GM12878 (cell line): ENCODE measurements around the gene DDX54. TPM values are rescaled to one million over a fixed set of nuclear protein-coding genes. Genes with fewer than 3 reads are reported as not detected.

Source experiments
- ATAC-seq: fragments of 200-7000 bp; cut with Tn5 transposase; 3 replicates; pipeline ENCODE4 v1.9.1; 2020; ENCODE audit warnings: mild to moderate bottlenecking, moderate library complexity
- BruUV-seq: library from RNA; stranded (reverse); fragments of 400-500 nt; replicated peaks from 2 replicates; lab custom pipeline; 2021; lab: Mats Ljungman, UMichigan
- CTCF ChIA-PET: fragments of 300-600 bp; sonication (Branson Sonifier 250); formaldehyde crosslinking; extraction: SDS; loops from one replicate; lab custom pipeline; 2021; ENCODE audit warnings: inconsistent platforms; lab: Yijun Ruan, JAX
- POLR2A ChIA-PET: fragments of 350-600 bp; formaldehyde crosslinking; extraction: SDS; loops from one replicate; lab custom pipeline; 2021; ENCODE audit warnings: inconsistent platforms; lab: Charles Lee
- RAD21 ChIA-PET: fragments of 300-600 bp; sonication (Branson Sonifier 250); formaldehyde crosslinking; loops from one replicate; lab custom pipeline; 2023; ENCODE audit warnings: antibody characterized with exemption; ENCODE audit not compliant: unreplicated experiment; lab: Charles Lee
- SMC1A ChIA-PET: fragments of 300-600 bp; sonication (Branson Sonifier 250); formaldehyde crosslinking; loops from one replicate; lab custom pipeline; 2023; ENCODE audit not compliant: unreplicated experiment, uncharacterized antibody; lab: Charles Lee
- DNase-seq: peaks from one replicate; pipeline ENCODE4 v3.0.0-alpha.2; 2011; ENCODE audit warnings: low read depth, low spot score
- FAIRE-seq: peaks from 3 replicates; lab custom pipeline; 2011; peaks lifted over from hg19 to GRCh38; lab: Jason Lieb, UNC
- H2AFZ ChIP-seq: 2 replicates; pipeline ENCODE4 v1.6.0; 2011; ENCODE audit warnings: low read depth, low read length, control low read depth; ENCODE audit not compliant: control insufficient read depth
- H3K27ac ChIP-seq: 2 replicates; pipeline ENCODE4 v1.5.1; 2011; ENCODE audit warnings: control low read depth; ENCODE audit not compliant: control insufficient read depth, insufficient read depth
- H3K27me3 ChIP-seq, 2 experiments: replicated peaks in 1 of 2; 2 replicates each; pipeline versions ENCODE4 v1.6.0 to v1.6.1; 2011; ENCODE audit warnings: low read length in 1 of 2; ENCODE audit not compliant: control insufficient read depth in 2 of 2, insufficient read depth in 2 of 2
- H3K36me3 ChIP-seq, 2 experiments: 2 replicates each; pipeline ENCODE4 v1.5.1; 2011; ENCODE audit warnings: low read length in 1 of 2; ENCODE audit not compliant: control insufficient read depth in 2 of 2, insufficient read depth in 2 of 2
- H3K4me1 ChIP-seq: 2 replicates; pipeline ENCODE4 v1.6.1; 2011; ENCODE audit warnings: mild to moderate bottlenecking, low read length, moderate library complexity, mixed read lengths; ENCODE audit not compliant: control insufficient read depth, insufficient read depth
- H3K4me2 ChIP-seq: 2 replicates; pipeline ENCODE4 v1.6.0; 2011; ENCODE audit warnings: control low read depth; ENCODE audit not compliant: control insufficient read depth, insufficient read depth
- H3K4me3 ChIP-seq: fragments of 200-600 bp; sonication (generic); 2 replicates; pipeline ENCODE4 v1.5.1; 2016
- H3K79me2 ChIP-seq: 2 replicates; pipeline ENCODE4 v1.6.0; 2011; ENCODE audit warnings: low read length; ENCODE audit not compliant: control insufficient read depth, insufficient read depth
- H3K9ac ChIP-seq: 2 replicates; pipeline ENCODE4 v1.8.0; 2011; ENCODE audit warnings: low read length, control low read depth, mixed read lengths; ENCODE audit not compliant: control insufficient read depth, insufficient read depth
- H3K9me3 ChIP-seq: replicated peaks from 3 replicates; pipeline ENCODE4 v1.5.1; 2011; ENCODE audit warnings: mild to moderate bottlenecking, low read length; ENCODE audit not compliant: control insufficient read depth, insufficient read depth
- H4K20me1 ChIP-seq: 2 replicates; pipeline ENCODE4 v1.6.0; 2011; ENCODE audit not compliant: control insufficient read depth, insufficient read depth
- ATF7 ChIP-seq: fragments of 450-650 bp; IDR thresholded peaks from 2 replicates; pipeline ENCODE4 v1.6.1; 2016; ENCODE audit warnings: low read depth, mild to moderate bottlenecking
- BACH1 ChIP-seq: fragments of 450-650 bp; IDR thresholded peaks from 2 replicates; pipeline ENCODE4 v1.6.1; 2017; ENCODE audit warnings: mild to moderate bottlenecking, borderline replicate concordance
- EP300 ChIP-seq, 2 experiments: fragments of 150-350 bp in 1 of 2; IDR thresholded peaks; 2 replicates each; pipeline ENCODE4 v1.6.1; 2011 to 2012; ENCODE audit warnings: low read depth in 2 of 2, low read length in 2 of 2, borderline replicate concordance in 1 of 2, improper control_type of control experiment in 1 of 2, inconsistent platforms in 1 of 2; ENCODE audit not compliant: control insufficient read depth in 1 of 2
- EZH2 ChIP-seq: IDR thresholded peaks from 2 replicates; pipeline ENCODE4 v1.6.1; 2012; ENCODE audit warnings: low read depth, mild to moderate bottlenecking, control low read depth, inconsistent platforms, low read length, borderline replicate concordance; ENCODE audit not compliant: control insufficient read depth
- HDAC2 ChIP-seq: fragments of 200-600 bp; sonication (generic); IDR thresholded peaks from 2 replicates; pipeline ENCODE4 v1.6.1; 2017
- IKZF1 ChIP-seq: fragments of 450-650 bp; conservative IDR thresholded peaks from 2 replicates; pipeline ENCODE4 v1.6.1; 2017; ENCODE audit warnings: antibody characterized with exemption, mild to moderate bottlenecking
- IRF4 ChIP-seq: IDR thresholded peaks from 2 replicates; pipeline ENCODE4 v1.6.1; 2011; ENCODE audit warnings: low read depth, low read length
- POU2F2 ChIP-seq: IDR thresholded peaks from 3 replicates; pipeline ENCODE4 v1.6.1; 2011; ENCODE audit warnings: low read depth, mild to moderate bottlenecking, low read length, borderline replicate concordance
- SMARCA5 ChIP-seq: fragments of 450-650 bp; IDR thresholded peaks from 2 replicates; pipeline ENCODE4 v1.6.1; 2017; ENCODE audit warnings: mild to moderate bottlenecking
- SPI1 ChIP-seq: IDR thresholded peaks from 2 replicates; pipeline ENCODE4 v1.6.1; 2011; ENCODE audit warnings: low read depth, mild to moderate bottlenecking, low read length, moderate library complexity, borderline replicate concordance; ENCODE audit not compliant: insufficient read depth
- STAT1 ChIP-seq: fragments of 450-650 bp; conservative IDR thresholded peaks from 2 replicates; pipeline ENCODE4 v1.6.1; 2014; ENCODE audit warnings: antibody characterized with exemption, mild to moderate bottlenecking
- SUPT20H ChIP-seq: IDR thresholded peaks from 2 replicates; pipeline ENCODE4 v1.6.1; 2011; ENCODE audit warnings: low read depth, mild to moderate bottlenecking, low read length, moderate library complexity, borderline replicate concordance; ENCODE audit not compliant: control insufficient read depth
- TARDBP ChIP-seq: IDR thresholded peaks from 2 replicates; pipeline ENCODE4 v1.6.1; 2016; ENCODE audit warnings: borderline replicate concordance
- WGBS: methylation state at CpG from one replicate; pipeline ENCODE4 v1.1.6; 2016; ENCODE audit warnings: low lambda C conversion rate; ENCODE audit not compliant: insufficient replicate concordance, insufficient coverage; ENCODE audit errors: missing lambda C conversion rate; 5-methylcytosine and 5-hydroxymethylcytosine counted together
- in situ Hi-C: fragments of 300-500 bp; cut with MboI; formaldehyde crosslinking; loops from 9 replicates; pipeline ENCODE4 v1.14.3; 2018; ENCODE audit warnings: mixed read lengths
- intact Hi-C: fragments of 100-400 bp; cut with micrococcal nuclease; formaldehyde crosslinking; loops from one replicate; pipeline ENCODE4 v1.14.2; 2022; ENCODE audit not compliant: unreplicated experiment
- polyA plus RNA-seq, 11 experiments: library from polyadenylated mRNA; depleted of rRNA in 4 of 11; unstranded in 6 of 11; stranded (reverse) in 5 of 11; fragments of >200 nt; fragmentation: Nextera tagmentation in 4 of 11; fragmentation: Illumina TruSeq in 1 of 11; extraction: Ambion mirVana in 4 of 11; extraction: Trizol in 1 of 11; gene quantifications; 1 replicate in 1 of 11; 2 replicates in 10 of 11; pipeline versions ENCODE4 v1.2.1 to v1.2.3, GENCODE V29; 2011 to 2016; ENCODE audit warnings: inconsistent platforms in 2 of 11, missing spikeins in 2 of 11, low read depth in 1 of 11
- total RNA-seq, 4 experiments: library from RNA; depleted of rRNA in 3 of 4; stranded (reverse); fragments of >200 nt in 3 of 4; fragmentation: Illumina TruSeq in 1 of 4; extraction: Trizol in 1 of 4; gene quantifications; 2 replicates each; pipeline versions ENCODE4 v1.2.1 to v1.2.3, GENCODE V29; 2013 to 2021
- TF ChIP-seq, protein P1 (sequence below): IDR thresholded peaks from 2 replicates; pipeline ENCODE4 v1.6.1; 2011; ENCODE audit warnings: mild to moderate bottlenecking, low read depth, low read length, moderate library complexity; ENCODE audit not compliant: insufficient replicate concordance
- TF ChIP-seq, protein P2 (sequence below): fragments of 450-650 bp; IDR thresholded peaks from 2 replicates; pipeline ENCODE4 v1.6.1; 2016; ENCODE audit warnings: mild to moderate bottlenecking

Gene DDX54
- total and polyA plus RNA-seq, 10 of the 15 experiments (the other 5 are each of a cell fraction or from before 2014, with no cell fraction given) = 1.9 to 115 (median 56.3) TPM

DNA sequence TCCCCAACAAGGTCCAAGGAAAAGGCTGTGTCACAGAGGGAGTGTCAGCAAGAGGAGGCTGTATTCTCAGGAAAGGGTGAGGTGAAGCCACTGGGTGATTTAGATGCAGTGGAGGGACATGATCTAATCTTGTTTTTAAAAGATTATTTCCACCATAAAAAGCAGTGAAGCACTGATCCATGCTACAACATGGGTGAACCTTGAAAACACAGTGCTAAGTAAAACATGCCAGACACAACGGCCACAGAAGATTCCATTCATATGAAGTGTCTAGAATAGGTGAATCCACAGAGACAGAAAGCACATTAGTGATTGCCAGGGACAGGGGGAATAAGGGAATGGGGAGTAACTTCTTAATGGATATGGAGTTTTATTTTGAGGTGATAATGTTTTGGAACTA is 13.0 kb upstream of the DDX54 start:
- in situ Hi-C loops (loop anchor here (5.0 kb wide), 1 partner anchor 224 kb away; the partner anchor contains the start of gene SDSL), intact Hi-C loops (loop anchor here (5.0 to 10.0 kb wide), 2 partner anchors 77 to 114 kb away; no protein-coding TSS in a partner anchor)
- Histone ChIP-seq H3K36me3 (no peaks in the 10 kb centered on the region), H3K4me2 (no peak overlapping the region), H3K27me3 (no peaks in the 10 kb centered on the region), H4K20me1 (no peaks in the 10 kb centered on the region), H3K27ac (no peak overlapping the region), H3K9ac (no peak overlapping the region), H2AFZ (no peak overlapping the region), H3K4me3 (no peak overlapping the region), H3K79me2 (no peaks in the 10 kb centered on the region), H3K9me3 (no peaks in the 10 kb centered on the region), H3K4me1 (no peaks in the 10 kb centered on the region; the same call in 1 of the 2 replicates)
- BruUV-seq = no TSS peak
- WGBS = 70% methylated on average over 1 of the region's 1 CpG
- DNase-seq (no peak), FAIRE-seq (no peak), ATAC-seq (no peak)
- POLR2A ChIA-PET = no interaction called here
- TF ChIP-seq ATF7 = no peak
- TF ChIP-seq, protein P1, sequence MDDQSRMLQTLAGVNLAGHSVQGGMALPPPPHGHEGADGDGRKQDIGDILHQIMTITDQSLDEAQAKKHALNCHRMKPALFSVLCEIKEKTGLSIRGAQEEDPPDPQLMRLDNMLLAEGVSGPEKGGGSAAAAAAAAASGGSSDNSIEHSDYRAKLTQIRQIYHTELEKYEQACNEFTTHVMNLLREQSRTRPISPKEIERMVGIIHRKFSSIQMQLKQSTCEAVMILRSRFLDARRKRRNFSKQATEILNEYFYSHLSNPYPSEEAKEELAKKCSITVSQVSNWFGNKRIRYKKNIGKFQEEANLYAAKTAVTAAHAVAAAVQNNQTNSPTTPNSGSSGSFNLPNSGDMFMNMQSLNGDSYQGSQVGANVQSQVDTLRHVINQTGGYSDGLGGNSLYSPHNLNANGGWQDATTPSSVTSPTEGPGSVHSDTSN = no peak
- TF ChIP-seq TARDBP = no peak
- no peak for TF ChIP-seq POU2F2
- TF ChIP-seq SPI1 = no peak
- TF ChIP-seq, protein P2, sequence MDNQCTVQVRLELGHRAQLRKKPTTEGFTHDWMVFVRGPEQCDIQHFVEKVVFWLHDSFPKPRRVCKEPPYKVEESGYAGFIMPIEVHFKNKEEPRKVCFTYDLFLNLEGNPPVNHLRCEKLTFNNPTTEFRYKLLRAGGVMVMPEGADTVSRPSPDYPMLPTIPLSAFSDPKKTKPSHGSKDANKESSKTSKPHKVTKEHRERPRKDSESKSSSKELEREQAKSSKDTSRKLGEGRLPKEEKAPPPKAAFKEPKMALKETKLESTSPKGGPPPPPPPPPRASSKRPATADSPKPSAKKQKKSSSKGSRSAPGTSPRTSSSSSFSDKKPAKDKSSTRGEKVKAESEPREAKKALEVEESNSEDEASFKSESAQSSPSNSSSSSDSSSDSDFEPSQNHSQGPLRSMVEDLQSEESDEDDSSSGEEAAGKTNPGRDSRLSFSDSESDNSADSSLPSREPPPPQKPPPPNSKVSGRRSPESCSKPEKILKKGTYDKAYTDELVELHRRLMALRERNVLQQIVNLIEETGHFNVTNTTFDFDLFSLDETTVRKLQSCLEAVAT = no peak
- no peak for TF ChIP-seq IRF4
- TF ChIP-seq SUPT20H = no peak
- no peak for TF ChIP-seq SMARCA5
- no peak for TF ChIP-seq HDAC2
- TF ChIP-seq EP300 (IDR thresholded peaks at IDR 0.05; ENCODE audit: borderline replicate concordance in 1 of 2, control insufficient read depth in 1 of 2, low read depth in 2 of 2, low read length in 2 of 2) = no peak
- TF ChIP-seq STAT1 = no peak
- TF ChIP-seq EZH2 = no peak
- no peak for TF ChIP-seq IKZF1
- TF ChIP-seq BACH1 = no peak
- SMC1A ChIA-PET = interaction anchor here (1.2 to 1.5 kb wide), 3 partner anchors 32 to 86 kb away, joined by 4 to 7 read pairs (median 5); no protein-coding TSS in a partner anchor
- RAD21 ChIA-PET = interaction anchor here (0.7 to 2.3 kb wide), 4 partner anchors 12 to 227 kb away, joined by 3 to 8 read pairs (median 6); no protein-coding TSS in a partner anchor
- CTCF ChIA-PET = interaction anchor here (0.7 to 4.2 kb wide), 14 partner anchors 11 to 227 kb away, joined by 3 to 24 read pairs (median 7); partner anchors contain the start of gene SDSL
